GDM1 (cell line): ENCODE measurements around the gene CACNA1B.
"Not testable (repeated sequence)": the region's sequence is repeated elsewhere in the genome, so short reads cannot be mapped to it uniquely, and the experiment has no call there.

Experiments used
- DNase-seq: peaks from one replicate; lab custom pipeline; 2025; lab: John Stamatoyannopoulos, UW

CACNA1B gene

DNA sequence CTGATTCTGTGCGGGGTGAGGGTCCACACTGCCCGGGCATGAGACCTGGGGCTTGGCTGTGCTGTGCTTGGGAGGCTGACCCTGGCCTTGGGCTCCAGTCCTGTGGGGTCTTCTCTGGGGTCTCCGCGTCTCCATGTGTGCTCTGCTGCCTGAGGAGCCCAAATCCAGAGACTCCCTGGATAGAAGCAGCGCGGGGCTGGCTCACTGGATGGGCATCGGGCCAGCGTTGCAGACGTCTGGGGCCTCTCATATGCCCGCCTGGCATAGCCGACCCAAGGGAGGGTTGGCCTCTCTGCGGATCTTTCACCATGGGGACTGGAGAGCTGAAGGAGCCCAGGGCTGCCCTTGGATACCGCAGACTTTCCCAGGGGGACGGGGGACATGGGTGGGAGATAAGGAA lies 12.4 kb downstream of the CACNA1B start:
- not testable (repeated sequence) for DNase-seq

- DNase-seq: not testable (repeated sequence)
Measured at GRCh38 chr9:137890768-137891587, 13.4 kb downstream of the CACNA1B start.

DNA sequence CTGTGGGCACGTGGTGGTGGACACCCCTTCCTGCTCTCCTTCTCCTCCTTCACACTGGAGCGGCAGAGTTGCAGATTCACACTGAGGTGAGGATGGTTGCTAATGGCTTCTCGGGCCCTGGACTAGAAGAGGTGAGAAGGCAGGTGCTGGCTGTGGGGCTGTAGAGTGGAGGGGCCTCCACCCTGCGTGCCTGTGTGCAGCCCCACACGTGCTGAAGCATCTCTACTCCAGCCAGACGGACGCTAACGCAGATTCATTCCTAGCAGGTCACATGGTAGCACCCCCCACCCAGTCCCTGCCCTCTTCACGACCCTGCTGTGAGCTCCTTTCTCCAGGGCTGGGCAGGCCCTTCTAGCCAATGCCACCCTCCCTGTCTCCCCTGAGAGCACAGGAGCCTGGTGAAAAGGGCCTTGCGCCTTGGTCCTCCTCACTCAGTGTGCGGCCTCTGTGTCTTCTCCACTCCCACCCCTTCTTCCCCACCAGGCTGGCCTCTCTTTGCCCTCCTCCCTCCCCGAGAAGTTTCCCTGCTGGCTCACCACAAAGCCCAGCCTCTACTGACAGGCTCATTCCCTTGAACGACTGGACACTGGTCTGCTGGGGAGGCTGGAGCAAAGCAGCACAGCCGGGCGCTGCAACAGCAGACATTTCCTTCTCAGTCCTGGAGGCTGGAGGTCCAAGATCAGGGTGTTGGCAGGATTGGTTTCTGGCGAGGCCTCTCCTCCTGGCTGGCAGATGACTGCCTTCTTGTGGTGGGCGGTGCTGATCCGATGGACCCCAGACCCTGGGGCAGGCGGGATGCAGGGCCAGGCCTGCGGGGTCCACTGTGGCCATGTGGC lies 14.2 kb downstream of the CACNA1B start:
- no peak for DNase-seq

- no peak for DNase-seq
Measured at GRCh38 chr9:137892424-137893191, 15.0 kb downstream of the CACNA1B start.

GRCh38 chr9:137893670-137894069 lies 16.1 kb downstream of the CACNA1B start:
- no peak for DNase-seq

DNA sequence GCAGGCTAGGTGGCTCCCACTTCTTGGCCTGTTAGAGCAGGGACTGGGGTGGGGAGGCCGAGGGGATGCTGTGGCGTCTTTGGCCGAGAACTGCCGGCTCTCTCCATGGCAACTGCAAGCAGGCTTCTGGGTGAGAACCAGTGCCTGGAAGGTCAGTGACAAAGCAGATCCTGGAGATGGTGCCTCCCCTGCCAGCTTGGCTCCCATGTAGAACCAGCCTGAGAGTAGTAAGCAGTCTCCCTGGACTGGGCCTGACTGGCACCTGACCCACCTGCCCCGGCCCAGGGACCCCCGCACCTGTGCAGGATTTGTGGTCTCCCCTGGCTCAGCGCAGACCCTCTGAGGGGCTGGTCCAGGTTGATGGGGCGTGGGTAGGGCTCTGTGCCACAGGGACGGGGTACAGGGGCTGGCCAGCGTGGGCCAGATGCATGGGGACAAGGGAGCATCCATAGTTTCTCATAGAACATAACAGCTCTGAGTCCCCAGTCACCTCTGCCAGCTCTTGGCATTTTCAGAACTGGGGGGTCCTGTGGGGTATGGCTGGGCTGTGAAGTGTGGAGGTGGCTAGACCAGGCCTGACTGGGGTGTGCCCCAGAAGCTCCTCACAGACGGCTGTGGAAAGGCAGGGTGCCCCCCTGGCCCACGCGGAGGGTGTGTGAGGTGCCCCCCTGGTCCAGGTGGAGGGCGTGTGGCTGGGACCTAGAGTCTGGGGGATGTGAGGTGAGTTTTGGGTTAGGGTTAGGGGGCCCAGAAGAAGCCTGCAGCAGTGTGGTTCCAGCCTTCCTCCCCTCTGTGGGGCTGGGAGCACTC lies 22.2 kb downstream of the CACNA1B start:
- DNase-seq: no peak

- DNase-seq: no peak
Measured at GRCh38 chr9:137900584-137901310, 23.2 kb downstream of the CACNA1B start.

- no peak for DNase-seq
Measured at GRCh38 chr9:137902646-137903045, 25.1 kb downstream of the CACNA1B start.

DNA sequence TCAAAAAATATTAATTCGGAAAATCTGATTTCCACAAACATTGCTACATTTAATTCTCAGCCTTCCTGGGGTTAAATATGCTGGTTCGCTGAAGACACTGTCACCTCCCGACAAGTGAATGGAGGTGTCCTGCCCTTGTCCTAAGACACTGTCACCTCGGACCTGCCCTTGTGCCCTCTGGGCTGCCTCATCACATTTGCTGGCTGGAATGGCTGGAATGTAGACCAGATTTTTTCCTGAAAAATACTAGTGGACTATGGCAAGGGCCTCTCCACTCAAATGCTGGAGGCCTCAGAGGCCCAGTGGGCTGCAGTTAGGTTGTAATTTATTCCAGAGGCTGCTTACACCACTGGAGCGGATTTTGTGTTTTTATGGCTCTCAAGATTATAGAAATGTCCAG lies 28.2 kb downstream of the CACNA1B start:
- DNase-seq: no peak

GRCh38 chr9:137907776-137908175 lies 30.2 kb downstream of the CACNA1B start:
- no peak for DNase-seq

DNA sequence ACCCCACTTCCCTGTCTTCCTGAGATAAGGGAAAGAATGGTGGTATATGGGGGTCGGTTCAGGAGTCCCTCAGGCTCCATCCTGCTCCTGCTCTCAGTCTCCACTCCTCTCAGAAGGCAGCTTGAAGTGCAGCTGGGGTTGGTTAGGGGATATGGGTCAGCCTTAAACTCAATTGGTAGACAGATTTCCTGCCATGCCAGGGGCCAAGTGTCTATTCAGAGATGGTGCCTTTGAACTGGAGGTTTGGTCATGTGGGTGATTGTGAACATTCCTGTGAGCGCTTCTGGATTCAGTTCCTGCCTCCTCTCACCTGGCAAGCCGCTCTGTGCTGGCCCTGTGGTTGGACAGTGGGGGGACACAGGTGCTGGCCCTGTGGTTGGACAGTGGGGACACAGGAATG lies 35.1 kb downstream of the CACNA1B start:
- DNase-seq: no peak

- DNase-seq: no peak
Measured at GRCh38 chr9:137913132-137913531, 35.5 kb downstream of the CACNA1B start.

- DNase-seq: no peak
Measured at GRCh38 chr9:137913771-137914767, 36.5 kb downstream of the CACNA1B start.

- no peak for DNase-seq
Measured at GRCh38 chr9:137916540-137916939, 39.0 kb downstream of the CACNA1B start.

GRCh38 chr9:137917116-137917515 lies 39.5 kb downstream of the CACNA1B start:
- no peak for DNase-seq

- DNase-seq: no peak
Measured at GRCh38 chr9:137917795-137918194, 40.2 kb downstream of the CACNA1B start.

DNA sequence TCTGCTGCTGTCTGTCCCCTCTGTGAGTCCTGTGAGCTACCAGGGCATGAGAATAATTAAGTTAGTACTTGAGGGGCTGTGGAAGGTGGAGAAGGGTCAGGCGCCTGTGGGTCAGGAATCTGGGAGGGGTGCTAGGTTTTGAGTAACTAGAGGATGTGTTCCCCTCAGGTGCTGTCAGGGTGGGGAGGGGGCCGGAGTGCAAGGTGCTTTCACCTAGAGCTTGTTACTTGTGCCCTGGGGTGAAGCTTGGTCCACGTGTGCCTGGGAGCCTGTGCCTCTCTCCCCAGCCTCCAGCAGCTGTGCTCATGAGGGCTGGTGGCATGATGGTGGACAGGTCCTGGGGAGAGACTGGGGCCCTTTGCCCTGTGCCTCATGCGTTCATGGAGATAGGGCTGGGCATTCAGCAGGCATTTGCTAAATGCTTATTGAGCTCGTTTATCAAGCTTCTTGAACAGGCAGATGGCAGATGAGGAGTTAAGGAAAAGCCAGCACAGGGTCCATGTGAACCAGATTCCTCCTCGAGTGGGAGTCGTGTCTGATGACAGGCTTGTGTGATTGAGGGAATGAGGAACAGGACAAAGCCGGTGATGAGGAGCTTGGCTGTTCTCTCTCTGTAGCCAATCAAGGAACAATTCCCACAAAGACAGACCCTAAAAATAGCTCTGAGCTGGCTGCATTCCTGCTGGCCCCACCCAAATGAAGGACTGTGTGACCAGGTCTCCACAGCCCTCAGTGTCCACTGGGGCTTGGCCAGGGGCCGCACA lies 40.9 kb downstream of the CACNA1B start:
- no peak for DNase-seq

DNA sequence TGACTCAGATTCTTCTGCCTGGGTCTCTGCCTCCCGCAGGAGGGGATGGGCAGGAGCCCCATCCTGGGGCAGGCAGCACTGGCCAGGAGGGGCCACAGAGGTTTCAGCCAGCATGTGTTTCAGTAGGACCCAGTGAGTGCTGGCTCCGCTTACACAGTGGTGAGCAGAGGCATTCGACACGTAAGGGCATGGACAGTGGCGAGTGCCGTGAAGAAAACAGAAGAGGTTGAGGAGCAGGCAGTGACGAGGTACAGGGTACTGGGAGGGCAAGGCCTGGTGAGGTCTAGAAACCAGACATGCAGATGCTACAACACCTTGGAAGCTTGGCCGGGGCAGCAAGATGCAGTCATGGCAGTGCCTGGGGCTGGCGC lies 41.5 kb downstream of the CACNA1B start:
- no peak for DNase-seq

GRCh38 chr9:137919649-137920141 lies 42.1 kb downstream of the CACNA1B start:
- no peak for DNase-seq
